HG02588 (cell line): ENCODE data around the gene NSF.
"Not testable (repeated sequence)": the region's sequence is repeated elsewhere in the genome, so short reads cannot be mapped to it uniquely, and the experiment has no call there.

ENCODE experiments used
- ATAC-seq: cut with Tn5 transposase; IDR thresholded peaks from one replicate; pipeline ENCODE4 v1.9.1; 2021; ENCODE audit warnings: mild to moderate bottlenecking, moderate library complexity; ENCODE audit not compliant: unreplicated experiment

The NSF gene

DNA sequence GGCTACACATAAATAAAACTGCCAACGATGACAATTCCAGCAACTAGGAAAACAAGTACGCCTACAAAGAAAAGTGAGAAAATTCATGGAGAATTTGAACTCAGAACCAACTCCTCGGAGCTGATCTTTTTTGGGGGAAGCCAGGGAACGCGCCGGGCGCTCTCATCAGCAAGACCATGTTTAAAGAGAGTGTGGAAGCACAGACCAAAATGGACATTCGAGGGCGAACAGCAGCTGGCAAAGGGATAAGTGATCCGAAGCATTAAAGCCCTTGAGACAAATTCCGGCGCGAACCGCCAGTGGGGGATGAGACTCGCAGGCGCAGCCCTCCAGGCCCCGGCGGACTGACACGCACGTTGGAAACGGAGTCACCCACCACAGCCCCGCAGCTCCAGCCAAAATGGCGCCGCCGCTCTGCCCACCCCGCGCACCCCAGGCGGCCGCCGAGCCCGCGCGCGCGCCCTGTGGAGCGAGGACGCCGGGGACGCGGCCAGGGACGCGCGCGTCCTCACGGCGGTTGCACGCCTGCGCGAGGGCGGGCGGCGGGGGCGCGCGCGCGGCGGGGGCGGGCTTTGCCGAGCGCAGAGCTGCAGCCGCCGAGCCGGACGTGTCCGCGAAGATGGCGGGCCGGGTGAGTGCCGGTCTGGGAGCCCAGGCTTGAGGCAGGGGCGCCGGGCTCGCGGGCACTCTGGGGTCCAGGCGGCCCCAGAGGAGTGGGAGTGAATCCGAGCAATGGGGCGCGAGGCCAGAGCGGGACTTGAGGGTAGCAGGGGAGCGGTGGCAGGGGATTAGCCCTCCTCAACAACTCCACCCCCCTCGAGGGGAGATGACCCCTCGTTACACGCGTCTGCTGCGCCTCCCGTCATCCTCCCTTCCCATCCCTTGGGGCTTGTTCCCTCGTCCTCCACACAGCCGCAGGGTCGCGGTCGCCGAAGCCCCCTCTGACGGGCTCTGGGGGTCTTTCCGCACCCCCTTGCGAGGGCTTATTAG is at the start of gene NSF:
Gene NSF (plus strand): TSS at position 513 of the 990 bp plus-strand sequence. CDS start 107 bp downstream, at position 620.
- ATAC-seq, result peak; percentile 71

DNA sequence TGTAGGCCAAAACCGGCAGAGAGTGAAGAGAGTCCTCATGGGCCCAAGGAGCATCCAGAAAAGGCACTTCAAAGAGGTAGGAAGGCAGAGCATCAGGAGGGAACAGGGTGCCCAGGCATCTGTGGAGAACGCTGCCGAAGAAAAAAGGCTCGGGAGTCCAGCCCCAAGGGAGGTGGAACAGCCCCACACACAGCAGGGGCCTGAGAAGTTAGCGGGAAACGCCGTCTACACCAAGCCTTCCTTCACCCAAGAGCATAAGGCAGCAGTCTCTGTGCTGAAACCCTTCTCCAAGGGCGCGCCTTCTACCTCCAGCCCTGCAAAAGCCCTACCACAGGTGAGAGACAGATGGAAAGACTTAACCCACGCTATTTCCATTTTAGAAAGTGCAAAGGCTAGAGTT is 41.9 kb upstream of the NSF start:
- not testable (repeated sequence) for ATAC-seq

DNA sequence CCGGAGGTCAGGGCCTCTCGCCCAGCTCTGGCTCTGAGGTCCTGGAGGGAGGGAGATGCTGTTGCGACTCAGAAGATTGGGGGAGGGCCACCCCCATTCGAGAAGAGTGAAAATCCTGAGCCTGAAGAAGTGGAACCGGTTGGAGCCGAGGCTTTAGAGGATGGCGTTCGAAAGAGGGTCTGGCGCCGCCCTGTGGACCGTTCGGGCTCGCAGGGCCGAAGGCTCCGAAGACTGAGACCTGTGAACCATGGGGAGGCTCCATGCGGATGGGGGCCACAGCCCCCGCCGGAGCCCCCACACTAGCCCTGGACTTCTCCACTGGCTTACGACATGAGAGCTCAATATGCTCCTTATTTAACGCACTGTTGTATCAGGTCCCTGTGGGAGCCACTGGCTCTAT is 31.3 kb upstream of the NSF start:
- not testable (repeated sequence) for ATAC-seq

DNA sequence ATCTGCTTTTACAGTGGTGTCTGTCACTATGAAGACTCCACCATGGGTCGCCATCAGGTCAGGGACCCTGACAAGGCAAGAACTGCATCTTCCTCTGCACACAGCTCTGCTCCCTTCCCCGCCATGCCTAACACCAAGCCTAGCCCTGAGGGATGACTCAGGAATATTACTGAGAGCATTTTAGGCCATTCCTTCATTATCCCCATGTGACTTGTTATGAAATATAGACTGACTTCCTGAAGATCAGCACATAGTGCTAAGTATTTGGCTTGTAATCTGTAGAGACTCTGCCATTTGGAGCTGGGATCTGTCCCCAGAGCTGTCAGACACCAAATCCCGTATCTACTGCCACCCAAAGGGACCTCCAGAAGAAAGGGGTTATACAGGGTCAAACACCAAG is 30.4 kb upstream of the NSF start:
- ATAC-seq, result not testable (repeated sequence)

DNA sequence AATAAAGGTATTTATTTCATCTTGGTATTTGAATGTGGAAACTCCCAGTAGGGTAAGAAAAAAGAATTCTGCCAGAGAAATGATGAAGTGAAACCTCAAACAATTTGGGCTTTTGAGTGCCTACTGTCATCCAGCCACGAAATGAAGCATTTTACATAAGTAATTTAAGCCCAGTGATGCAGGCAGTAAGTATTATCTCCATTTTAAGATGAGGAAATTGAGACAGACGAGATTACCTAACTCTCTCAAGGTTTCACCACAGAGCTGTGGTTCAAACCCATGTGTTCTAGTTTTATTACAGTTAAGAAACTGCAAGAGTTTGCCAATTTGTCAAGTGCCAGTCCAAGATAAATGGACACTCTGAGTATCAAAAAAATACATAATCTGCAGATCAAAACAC is 24.2 kb upstream of the NSF start:
- not testable (repeated sequence) for ATAC-seq

DNA sequence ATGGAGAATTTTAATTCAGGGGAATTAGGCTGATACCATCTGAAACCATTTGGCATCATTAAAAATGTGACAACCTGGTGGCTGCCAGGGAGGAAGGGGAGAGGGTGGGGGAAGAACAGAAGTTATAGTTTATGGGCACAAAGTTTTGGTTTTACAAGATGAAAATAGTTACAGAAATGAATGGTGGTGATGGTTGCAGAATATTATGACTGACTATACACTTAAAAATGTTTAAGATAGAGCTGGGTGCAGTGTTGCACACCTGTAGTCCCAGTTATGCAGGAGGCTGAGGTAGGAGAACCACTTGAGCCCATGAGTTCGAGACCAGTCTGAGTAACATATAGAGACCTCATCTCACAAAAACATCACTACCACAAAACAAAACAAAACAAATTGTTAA is 23.5 kb upstream of the NSF start:
- ATAC-seq, result not testable (repeated sequence)

DNA sequence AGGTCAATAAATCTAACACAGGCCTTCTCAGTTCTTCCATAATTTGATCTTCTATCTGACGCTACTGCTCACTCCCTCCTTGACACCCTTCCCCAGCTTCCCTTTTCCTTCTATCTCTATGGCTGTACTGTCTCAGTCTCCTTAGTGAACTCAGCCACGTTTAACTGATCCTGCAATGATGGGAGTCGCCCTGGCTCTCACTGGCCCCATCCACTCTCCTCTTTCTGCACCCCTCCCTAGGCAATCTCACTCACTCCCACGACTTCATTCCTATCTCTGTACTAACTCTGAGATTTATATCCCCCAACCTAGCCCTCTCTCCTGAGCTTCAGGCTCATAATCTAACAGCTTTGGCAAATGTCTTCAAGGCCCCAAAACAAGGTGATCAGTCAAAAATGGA is 18.7 kb upstream of the NSF start:
- not testable (repeated sequence) for ATAC-seq

DNA sequence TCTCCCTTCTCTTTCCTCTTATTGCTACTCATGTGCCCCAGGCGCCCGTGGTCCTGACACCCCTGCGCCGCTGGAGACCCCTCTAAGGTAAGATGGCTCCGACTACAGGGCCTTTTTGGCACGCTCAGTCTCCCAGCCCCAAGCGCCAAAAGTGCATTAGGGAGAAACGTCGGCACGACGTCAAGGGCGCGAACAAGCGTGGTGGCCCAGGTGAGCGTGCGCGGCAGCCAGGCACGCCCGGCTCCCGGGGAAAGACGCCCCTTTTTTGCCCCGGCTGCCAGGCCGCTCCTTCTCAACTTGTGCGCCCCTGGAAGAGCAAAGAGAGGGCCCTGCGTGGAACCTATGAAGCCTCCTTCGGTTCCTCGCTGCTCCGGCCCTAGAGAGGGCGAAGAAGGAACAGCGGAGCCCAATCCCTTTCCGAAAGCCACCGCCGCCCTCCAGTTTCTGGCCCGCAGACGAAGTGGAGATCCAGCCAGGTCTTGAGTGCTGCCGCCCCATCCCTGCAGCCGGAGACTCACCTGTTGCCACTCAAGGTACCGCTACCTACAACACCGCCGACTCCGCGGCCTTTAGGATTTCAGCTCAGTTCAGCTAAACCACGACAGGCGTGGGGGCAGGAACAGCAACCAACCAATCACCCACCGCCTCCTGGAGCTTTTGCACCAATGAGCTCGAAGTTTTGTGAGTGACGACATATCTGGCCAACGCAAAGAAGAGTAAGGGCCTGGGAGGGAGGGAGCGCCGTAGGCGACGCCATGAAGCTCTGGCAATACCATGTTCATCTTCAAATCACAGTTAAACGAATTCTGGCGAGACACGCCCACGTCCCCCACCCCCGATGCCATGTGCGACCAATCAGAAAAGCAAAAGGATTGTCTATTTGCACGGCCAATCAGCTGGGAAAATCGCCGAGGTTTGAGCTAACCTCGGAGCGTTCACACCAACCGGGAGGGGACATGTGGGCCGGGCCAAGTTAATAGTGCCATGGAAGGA is 11.1 kb upstream of the NSF start, which contains the start of gene ARL17A:
Gene ARL17A (minus strand): TSS at position 609 of the 993 bp plus-strand sequence. CDS start 3,369 bp downstream, outside the sequence.
- peak; percentile 97 for ATAC-seq

DNA sequence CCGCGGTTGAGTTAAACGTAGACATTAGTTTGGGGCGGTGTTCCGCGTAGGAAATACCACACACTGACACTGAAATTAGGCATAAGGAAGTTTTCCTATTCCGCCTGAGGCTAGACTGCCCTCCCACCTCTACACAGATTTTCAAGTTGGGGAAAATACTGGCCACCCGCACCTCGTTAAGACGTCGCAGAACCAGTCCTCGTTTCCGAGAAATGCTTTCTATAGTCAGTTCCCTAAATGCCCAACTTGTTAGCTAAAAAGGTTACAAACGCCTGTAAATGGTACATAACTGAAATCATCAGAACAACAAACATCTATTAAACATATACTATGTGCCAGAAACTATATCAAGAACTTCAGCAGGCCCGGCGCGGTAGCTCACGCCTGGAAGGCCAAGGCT is 10.4 kb upstream of the NSF start:
- not testable (repeated sequence) for ATAC-seq

DNA sequence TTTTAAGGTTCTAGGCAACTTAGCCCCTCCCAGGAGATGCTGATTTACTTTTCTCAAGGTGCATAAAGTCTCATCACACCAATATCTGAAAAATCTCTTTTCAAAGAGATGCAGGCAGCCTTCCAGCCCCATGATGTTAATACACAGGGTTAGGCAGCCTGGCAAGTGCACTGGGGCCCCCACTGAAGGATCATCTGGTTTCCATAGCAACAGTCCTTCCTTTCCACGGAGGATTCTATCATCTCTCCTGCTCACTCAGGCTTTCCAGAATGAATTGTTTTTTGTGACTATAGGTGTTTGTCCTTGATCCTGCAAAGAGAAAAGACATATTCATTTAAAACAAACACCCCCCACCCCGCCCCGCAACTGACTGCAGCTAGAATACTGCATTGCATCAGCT is 5.0 kb upstream of the NSF start:
- ATAC-seq, result not testable (repeated sequence)

DNA sequence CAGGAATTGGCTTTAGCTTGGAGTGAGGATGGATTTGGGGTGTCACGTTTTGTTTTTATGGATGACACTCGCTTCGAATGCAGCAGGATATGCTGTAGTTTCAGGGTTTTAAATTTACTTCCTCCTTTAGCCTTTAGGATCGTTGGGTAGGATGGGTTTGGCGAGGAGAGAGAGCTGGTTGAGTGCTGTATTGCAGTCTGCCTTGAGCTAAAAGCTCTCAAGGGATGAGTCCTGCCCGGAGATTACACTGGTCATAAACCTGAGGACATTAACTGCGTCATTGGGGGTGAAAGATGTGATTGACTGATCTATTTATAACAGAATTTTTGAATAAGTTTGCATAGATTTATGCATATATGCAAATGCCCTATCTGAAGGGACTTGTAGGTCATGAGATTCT is 863 bp downstream of the NSF start:
- not testable (repeated sequence) for ATAC-seq

DNA sequence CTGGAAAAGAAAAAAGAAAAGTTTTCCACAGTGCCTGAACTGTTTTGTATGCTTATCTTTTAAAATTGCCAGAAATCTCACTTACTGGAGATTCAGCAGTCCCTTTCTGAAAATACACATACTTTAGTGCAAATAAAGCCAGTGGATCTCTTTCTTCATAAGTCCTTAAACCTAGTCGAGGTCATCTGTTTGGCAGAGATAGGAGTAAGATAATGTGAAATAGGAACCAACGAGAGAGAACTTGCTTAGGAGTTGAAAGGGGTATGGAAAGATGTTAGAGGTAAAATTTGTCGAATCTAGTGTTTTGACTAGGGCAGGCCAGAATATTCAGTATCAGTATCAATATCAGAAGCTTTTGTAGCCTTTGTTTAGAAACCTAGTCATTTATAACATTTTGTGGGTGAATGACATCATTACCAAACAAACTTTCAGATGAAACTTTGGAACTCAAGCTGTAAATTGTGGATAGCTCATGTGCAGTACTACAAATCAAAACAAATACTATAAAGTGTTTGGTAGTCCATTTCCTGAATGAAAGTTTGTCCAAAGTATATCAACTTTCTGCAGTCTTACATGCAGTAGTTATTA is 8.0 kb downstream of the NSF start:
- ATAC-seq, result not testable (repeated sequence)

DNA sequence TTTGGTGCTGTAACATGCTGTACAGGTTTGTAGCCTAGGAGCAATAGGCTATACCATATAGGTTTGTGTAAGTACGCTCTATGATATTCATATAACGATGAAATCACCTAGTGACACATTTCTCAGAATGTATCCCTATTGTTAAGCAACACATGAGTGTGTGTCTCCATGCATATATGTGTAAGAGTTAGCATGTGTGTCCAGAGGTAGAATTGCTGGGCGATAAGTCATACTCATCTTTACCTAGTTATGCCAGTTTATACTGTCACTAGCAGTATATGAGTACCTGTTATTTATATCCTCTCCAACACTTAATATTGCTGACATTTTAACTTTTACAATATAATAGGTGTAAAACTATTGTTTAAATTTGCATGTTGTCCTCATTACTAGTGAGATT is 10.3 kb downstream of the NSF start:
- ATAC-seq, result not testable (repeated sequence)

DNA sequence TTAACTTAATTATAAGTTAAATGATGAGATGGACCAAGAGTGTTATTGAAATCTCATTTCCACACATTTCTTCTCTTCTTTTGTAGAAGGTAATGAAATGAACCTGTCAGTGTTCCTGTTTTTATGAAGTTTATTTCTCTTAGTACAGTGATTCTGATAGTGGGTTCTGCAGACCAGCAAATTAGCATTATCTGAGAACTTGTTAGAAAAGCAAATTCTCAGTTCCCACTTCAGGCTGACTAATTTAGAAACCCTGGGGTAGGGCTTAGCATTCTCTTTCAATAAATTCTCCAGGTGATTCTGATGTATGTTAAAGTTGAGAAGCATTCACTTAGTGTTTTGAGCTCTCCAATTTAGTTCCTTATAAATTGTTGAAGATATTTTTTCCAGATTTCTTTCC is 12.7 kb downstream of the NSF start:
- ATAC-seq, result peak; percentile 89

DNA sequence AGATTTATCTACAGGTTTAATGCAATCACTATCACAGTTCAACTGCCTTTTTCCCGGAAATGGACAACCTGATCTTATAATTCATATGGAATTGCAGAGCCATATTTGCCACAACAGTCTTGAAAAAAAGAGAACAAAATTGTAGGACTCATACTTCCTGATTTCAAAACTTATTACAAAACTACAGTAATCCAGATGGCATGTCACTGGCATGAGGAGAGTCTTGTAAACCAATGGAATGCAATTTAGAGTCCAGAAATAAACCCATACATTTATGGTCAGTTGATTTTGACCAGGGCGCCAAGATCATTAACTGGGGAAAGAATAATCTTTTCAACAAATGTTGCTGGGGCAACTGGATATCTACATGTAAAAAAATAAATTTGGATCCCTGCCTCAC is 20.8 kb downstream of the NSF start:
- not testable (repeated sequence) for ATAC-seq

DNA sequence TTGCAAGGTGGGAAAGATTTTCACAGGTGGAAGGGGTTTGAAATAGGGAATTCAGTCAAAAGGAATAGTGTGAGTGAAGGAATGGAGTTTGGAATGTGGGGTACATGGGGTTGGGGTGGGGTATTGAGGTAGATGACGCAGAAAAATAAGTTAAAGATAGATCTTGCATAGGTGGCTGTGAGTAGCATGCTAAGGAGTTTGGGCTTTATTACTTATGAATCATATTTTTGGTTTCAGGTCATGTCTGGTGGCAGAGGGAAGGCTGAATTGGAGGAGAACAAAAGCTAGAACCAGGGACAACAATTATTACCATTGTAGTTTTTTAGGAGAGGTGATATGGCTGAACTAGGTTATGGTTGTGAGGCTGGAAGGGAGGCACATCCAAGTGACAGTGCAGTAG is 23.4 kb downstream of the NSF start:
- ATAC-seq, result not testable (repeated sequence)

DNA sequence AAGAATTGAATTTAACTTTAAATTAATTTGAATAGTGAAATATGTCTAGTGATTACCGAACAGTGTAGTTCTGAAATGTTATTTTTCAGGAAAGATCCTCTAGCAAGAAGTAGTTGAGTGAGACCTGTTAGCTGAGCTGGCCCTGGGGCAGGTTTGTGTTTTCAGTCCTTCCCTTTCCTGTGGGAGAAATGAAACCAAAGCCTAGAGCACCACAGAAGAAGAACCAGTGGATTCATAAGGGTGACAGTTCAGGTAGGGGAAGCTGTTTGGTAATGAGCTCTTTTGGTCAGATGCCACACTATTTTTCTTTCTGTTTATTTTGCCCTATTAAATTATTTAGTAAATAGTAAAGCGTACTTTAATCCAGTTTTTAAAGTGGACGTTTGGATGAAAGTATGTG is 26.7 kb downstream of the NSF start:
- not testable (repeated sequence) for ATAC-seq

DNA sequence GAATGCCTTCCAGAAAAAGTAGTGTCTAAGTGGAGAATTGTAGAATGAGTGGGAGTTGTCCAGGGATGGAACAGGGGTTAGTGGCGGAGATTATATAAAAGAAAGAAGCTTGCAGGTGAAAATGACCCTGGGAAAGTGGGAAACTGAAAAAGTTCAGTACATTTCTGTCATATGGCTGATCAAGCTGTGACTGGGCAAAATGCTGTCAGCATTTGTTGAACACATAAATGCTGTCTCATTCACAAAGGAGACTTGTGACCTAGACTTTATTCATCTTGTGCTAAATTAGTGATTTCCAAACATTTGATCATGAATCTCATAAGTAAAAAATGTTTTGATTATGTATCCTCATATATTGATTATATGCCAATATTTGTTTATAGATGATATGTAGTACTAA is 28.5 kb downstream of the NSF start:
- not testable (repeated sequence) for ATAC-seq

DNA sequence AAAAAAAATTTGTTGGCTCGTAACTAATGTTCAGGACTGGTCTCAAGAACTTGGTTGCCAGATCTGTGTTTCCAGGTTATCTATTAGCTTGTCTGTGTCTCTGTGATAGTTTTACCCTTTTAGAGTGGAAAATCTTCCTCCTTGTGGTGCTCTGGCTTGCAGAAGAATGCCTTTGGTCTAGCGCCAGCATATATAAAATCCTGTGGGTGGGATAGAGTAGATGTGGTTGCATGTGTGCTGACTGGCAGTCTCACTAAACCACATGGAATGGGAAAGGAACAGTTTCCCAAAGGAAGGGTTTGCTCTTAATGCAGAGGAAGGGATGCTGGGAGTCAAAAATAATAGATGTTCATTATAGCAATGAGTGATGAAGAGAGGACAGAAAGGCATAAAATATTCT is 33.3 kb downstream of the NSF start:
- not testable (repeated sequence) for ATAC-seq

DNA sequence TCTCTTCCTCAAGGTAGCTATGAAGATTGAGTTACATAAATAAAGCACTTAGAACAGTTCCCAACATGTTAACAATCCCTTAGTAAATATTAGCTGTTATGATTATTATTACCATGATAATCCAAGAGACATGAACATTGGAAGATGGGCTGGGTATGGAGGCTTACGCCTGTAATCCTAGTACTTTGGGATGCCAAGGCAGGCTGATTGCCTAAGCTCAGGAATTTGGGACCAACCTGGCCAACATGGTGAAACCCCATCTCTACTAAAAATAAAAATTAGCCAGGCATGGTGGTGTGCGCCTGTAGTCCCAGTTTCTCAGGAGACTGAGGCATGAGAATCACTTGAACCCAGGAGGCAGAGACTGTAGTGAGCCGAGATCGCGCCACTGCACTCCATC is 34.3 kb downstream of the NSF start:
- ATAC-seq, result not testable (repeated sequence)

DNA sequence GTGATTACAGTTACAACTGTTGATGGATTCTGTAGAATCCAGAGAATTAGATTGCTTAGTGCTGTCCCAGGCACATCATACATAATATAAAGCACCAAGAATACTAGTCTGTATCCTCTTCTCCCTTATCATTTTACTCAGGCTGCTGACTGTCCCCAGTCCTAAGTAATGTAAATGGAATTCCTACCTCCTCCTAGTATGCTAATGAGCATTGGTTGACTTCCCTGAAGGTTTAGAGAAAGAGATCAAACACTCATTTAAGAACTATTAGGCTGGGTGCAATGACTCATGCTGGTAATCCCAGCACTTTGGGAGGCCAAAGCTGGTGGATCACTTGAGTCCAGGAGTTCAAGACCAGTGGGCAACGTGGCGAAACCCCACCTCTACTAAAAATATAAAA is 37.0 kb downstream of the NSF start:
- ATAC-seq, result not testable (repeated sequence)
